Endothelial cell of umbilical vein (primary cell): ENCODE results near the gene MGAT5B. TPM values are rescaled to one million over a fixed set of nuclear protein-coding genes. Genes with fewer than 3 reads are reported as not detected.

ENCODE experiments used
- BruUV-seq: library from RNA; stranded (reverse); fragments of 400-500 nt; replicated peaks from 2 replicates; lab custom pipeline; 2021; lab: Mats Ljungman, UMichigan
- CTCF ChIA-PET: fragments of 300-600, 350-600 bp; sonication (Branson Sonifier 250); formaldehyde crosslinking; loops from one replicate; lab custom pipeline; 2021; ENCODE audit warnings: antibody characterized with exemption, inconsistent platforms; lab: Charles Lee
- POLR2A ChIA-PET: fragments of 300-600, 350-600 bp; sonication (Branson Sonifier 250); formaldehyde crosslinking; loops from one replicate; lab custom pipeline; 2021; ENCODE audit warnings: antibody characterized with exemption, inconsistent platforms; lab: Charles Lee
- DNase-seq: peaks from one replicate; pipeline ENCODE4 v3.0.0-alpha.2; 2011; ENCODE audit warnings: low read depth, low spot score
- FAIRE-seq: peaks from 2 replicates; lab custom pipeline; 2011; peaks lifted over from hg19 to GRCh38; lab: Jason Lieb, UNC
- H2AFZ ChIP-seq: 2 replicates; pipeline ENCODE4 v1.6.0; 2012; ENCODE audit warnings: low read depth, low read length, control low read depth, inconsistent platforms
- H3K27ac ChIP-seq: 2 replicates; pipeline ENCODE4 v1.5.1; 2011; ENCODE audit warnings: low read depth, mild to moderate bottlenecking, control low read depth, low read length, moderate library complexity; ENCODE audit not compliant: insufficient read depth
- H3K27me3 ChIP-seq, 2 experiments: 2 replicates each; pipeline versions ENCODE4 v1.6.0 to v1.6.1; 2011; ENCODE audit warnings: low read length in 2 of 2, mixed read lengths in 1 of 2; ENCODE audit not compliant: control insufficient read depth in 2 of 2, insufficient read depth in 2 of 2
- H3K36me3 ChIP-seq, 2 experiments: 2 replicates in 1 of 2; 3 replicates in 1 of 2; pipeline ENCODE4 v1.5.1; 2011; ENCODE audit warnings: low read length in 2 of 2, mild to moderate bottlenecking in 1 of 2, moderate library complexity in 1 of 2; ENCODE audit not compliant: control insufficient read depth in 2 of 2, insufficient read depth in 2 of 2; ENCODE audit errors: extremely low read depth in 1 of 2
- H3K4me1 ChIP-seq: 3 replicates; pipeline ENCODE4 v1.5.1; 2011; ENCODE audit warnings: mild to moderate bottlenecking, low read length; ENCODE audit not compliant: control insufficient read depth, insufficient read depth; ENCODE audit errors: extremely low read depth
- H3K4me2 ChIP-seq: 2 replicates; pipeline ENCODE4 v1.6.1; 2011; ENCODE audit warnings: low read length, control low read depth, mixed read lengths; ENCODE audit not compliant: insufficient read depth
- H3K4me3 ChIP-seq, 3 experiments: fragments of 200-600 bp in 1 of 3; sonication (generic), shearing (Covaris generic) in 1 of 3; replicated peaks in 1 of 3; 2 replicates each; pipeline ENCODE4 v1.5.1; 2011 to 2016; ENCODE audit warnings: control low read depth in 3 of 3, low read length in 3 of 3, mild to moderate bottlenecking in 2 of 3, inconsistent platforms in 1 of 3, low read depth in 1 of 3, moderate library complexity in 1 of 3; ENCODE audit not compliant: insufficient read depth in 1 of 3
- H3K79me2 ChIP-seq: 2 replicates; pipeline ENCODE4 v1.6.0; 2012; ENCODE audit warnings: low read length, inconsistent platforms; ENCODE audit not compliant: control insufficient read depth, insufficient read depth
- H3K9ac ChIP-seq: replicated peaks from 2 replicates; pipeline ENCODE3; 2011; ENCODE audit warnings: low read length, control low read depth; ENCODE audit not compliant: insufficient read depth; ENCODE audit errors: extremely low read depth
- H3K9me1 ChIP-seq: replicated peaks from 3 replicates; pipeline ENCODE4 v1.6.0; 2011; ENCODE audit warnings: mild to moderate bottlenecking, low read length; ENCODE audit not compliant: control insufficient read depth, insufficient read depth; ENCODE audit errors: extremely low read depth
- H3K9me3 ChIP-seq: replicated peaks from 2 replicates; pipeline ENCODE4 v1.5.1; 2012; ENCODE audit warnings: low read length, inconsistent platforms; ENCODE audit not compliant: control insufficient read depth, insufficient read depth
- H4K20me1 ChIP-seq: replicated peaks from 2 replicates; pipeline ENCODE3; 2011; ENCODE audit warnings: mild to moderate bottlenecking, low read length; ENCODE audit not compliant: control insufficient read depth, insufficient read depth; ENCODE audit errors: extremely low read depth
- CTCF ChIP-seq, 2 donors: IDR thresholded peaks; 1 replicate in 1 of 2; 2 replicates in 1 of 2; pipeline ENCODE4 v1.5.1; 2011; ENCODE audit warnings: low read length in 2 of 2, mild to moderate bottlenecking in 2 of 2, moderate library complexity in 2 of 2, control low read depth in 1 of 2, inconsistent platforms in 1 of 2, low read depth in 1 of 2; ENCODE audit not compliant: insufficient read depth in 1 of 2; ENCODE audit errors: extremely low read depth in 1 of 2
- EZH2 ChIP-seq: IDR thresholded peaks from 2 replicates; pipeline ENCODE4 v1.6.1; 2012; ENCODE audit warnings: borderline replicate concordance, low read depth, mild to moderate bottlenecking, moderate library complexity, low read length, inconsistent platforms; ENCODE audit not compliant: severe bottlenecking
- FOS ChIP-seq: IDR thresholded peaks from 2 replicates; pipeline ENCODE4 v1.6.1; 2011; ENCODE audit warnings: mild to moderate bottlenecking, low read length, moderate library complexity, borderline replicate concordance; ENCODE audit not compliant: insufficient read depth
- GATA2 ChIP-seq: IDR thresholded peaks from 2 replicates; pipeline ENCODE4 v1.7.0; 2011; ENCODE audit warnings: low read depth, mild to moderate bottlenecking, moderate library complexity, mixed read lengths, low read length; ENCODE audit not compliant: insufficient read length, insufficient read depth
- JUN ChIP-seq: IDR thresholded peaks from 2 replicates; pipeline ENCODE4 v1.6.1; 2011; ENCODE audit warnings: borderline replicate concordance, low read depth; ENCODE audit not compliant: insufficient read length, insufficient read depth
- MYC ChIP-seq: IDR thresholded peaks from one replicate; pipeline ENCODE4 v1.6.1; 2011; ENCODE audit warnings: mild to moderate bottlenecking, low read depth, low read length
- POLR2A ChIP-seq: IDR thresholded peaks from 2 replicates; pipeline ENCODE4 v1.6.1; 2012; ENCODE audit warnings: low read depth, mild to moderate bottlenecking, control low read depth, low read length
- POLR2AphosphoS5 ChIP-seq: IDR thresholded peaks from 2 replicates; pipeline ENCODE4 v1.6.1; 2012; ENCODE audit warnings: low read depth, mild to moderate bottlenecking, control low read depth, low read length, moderate library complexity; ENCODE audit not compliant: insufficient read depth
- dilution Hi-C: fragments of 300-500 bp; cut with MboI; formaldehyde crosslinking; loops from one replicate; pipeline ENCODE4 v1.15.0; 2019; ENCODE audit warnings: low sequenced_read_pairs; ENCODE audit not compliant: extremely low pct_ligation_motif_present
- intact Hi-C: fragments of 100-400 bp; cut with micrococcal nuclease; formaldehyde crosslinking; loops from one replicate; pipeline ENCODE4 v1.10.0; 2022
- polyA plus RNA-seq, 4 experiments: library from polyadenylated mRNA; depleted of rRNA in 3 of 4; stranded (reverse) in 3 of 4; unstranded in 1 of 4; fragments of >200 nt; gene quantifications; 2 replicates each; pipeline versions ENCODE4 v1.2.1 to v1.2.3, GENCODE V29; 2011 to 2012; ENCODE audit warnings: missing spikeins in 1 of 4
- total RNA-seq: library from RNA; stranded (reverse); gene quantifications from 2 replicates; pipeline ENCODE4 v1.2.3, GENCODE V29; 2021
- TF ChIP-seq, protein P1 (sequence below): IDR thresholded peaks from 2 replicates; pipeline ENCODE4 v1.6.1; 2011; ENCODE audit not compliant: insufficient read depth, insufficient read length

The MGAT5B gene
- total and polyA plus RNA-seq, 2 donors (not counting 3 experiments of a cell fraction or from before 2014, with no cell fraction given): 1.7 to 2.1 TPM

DNA sequence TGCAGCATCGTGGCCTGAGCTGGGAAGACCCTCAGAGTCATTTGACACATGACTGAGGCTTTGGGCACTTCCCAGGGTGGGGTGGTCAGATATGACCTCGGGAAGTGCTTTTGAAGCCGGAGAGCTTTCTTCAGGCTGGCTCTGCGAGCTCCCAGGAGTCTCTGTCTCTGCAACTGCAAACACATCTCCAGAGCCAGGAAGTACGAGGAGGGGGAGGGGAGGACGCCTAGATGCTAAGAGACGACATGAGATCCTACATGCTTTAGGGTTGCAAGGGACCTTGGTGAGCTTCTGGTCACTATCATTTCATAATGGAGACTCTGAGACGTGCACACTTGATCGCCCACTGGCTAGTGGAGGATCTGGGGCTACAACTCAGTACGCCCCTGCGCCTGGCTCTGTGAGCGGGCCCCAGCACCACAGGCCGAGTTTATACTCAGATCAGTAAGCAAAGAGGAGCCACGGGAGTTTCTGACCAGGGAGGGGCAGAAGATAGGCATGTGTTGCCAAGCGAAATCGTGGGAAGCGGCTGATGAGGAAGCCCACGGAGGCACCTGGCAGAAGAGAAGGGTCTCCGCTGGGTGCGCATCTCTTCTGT is 527 bp upstream of the MGAT5B start:
- ChIA-PET POLR2A (no interaction called here), CTCF (interaction anchor here (0.6 to 8.4 kb wide), 44 partner anchors 8 to 1117 kb away, joined by 3 to 334 read pairs (median 4); no protein-coding TSS in a partner anchor)
- FAIRE-seq (peak; percentile 63), DNase-seq (peak; percentile 23)
- intact Hi-C loops (loop anchor here (1.0 to 5.0 kb wide), 6 partner anchors 73 to 380 kb away; no protein-coding TSS in a partner anchor), dilution Hi-C loops (no loop called here)
- no peaks in the 10 kb centered on the region for H4K20me1 ChIP-seq
- H3K36me3 ChIP-seq: no peaks in the 10 kb centered on the region
- H3K4me3 ChIP-seq: no peak overlapping the region
- H3K4me1 ChIP-seq: peaks cover 26% of the 10 kb centered on the region
- H2AFZ ChIP-seq: peak overlapping the region; percentile 90
- peaks cover 0 to 12% of the 10 kb centered on the region in 2 experiments for H3K27me3 ChIP-seq
- no peaks in the 10 kb centered on the region for H3K9me1 ChIP-seq
- no peaks in the 10 kb centered on the region for H3K79me2 ChIP-seq
- TF ChIP-seq CTCF (IDR thresholded peaks at IDR 0.05; ENCODE audit: extremely low read depth in 1 of 2, insufficient read depth in 1 of 2, low read depth in 1 of 2, low read length in 2 of 2): no peak
- TF ChIP-seq POLR2AphosphoS5: no peak
- no peak for TF ChIP-seq POLR2A
- no peak for TF ChIP-seq EZH2
- no peak for TF ChIP-seq JUN
- TF ChIP-seq GATA2: no peak
- no peak for TF ChIP-seq MYC
- TF ChIP-seq, protein P1, sequence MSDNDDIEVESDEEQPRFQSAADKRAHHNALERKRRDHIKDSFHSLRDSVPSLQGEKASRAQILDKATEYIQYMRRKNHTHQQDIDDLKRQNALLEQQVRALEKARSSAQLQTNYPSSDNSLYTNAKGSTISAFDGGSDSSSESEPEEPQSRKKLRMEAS: no peak
- no peak for TF ChIP-seq FOS
- H3K9ac ChIP-seq: peak overlapping the region; percentile 17
- peak overlapping the region; percentile 10 for H3K27ac ChIP-seq
- no TSS peak for BruUV-seq
- H3K4me2 ChIP-seq: peak overlapping the region; percentile 65
- no peaks in the 10 kb centered on the region for H3K9me3 ChIP-seq
